GM12892 (cell line): ENCODE results near the gene NLGN3.
"Not testable (repeated sequence)": the region's sequence is repeated elsewhere in the genome, so short reads cannot be mapped to it uniquely, and the experiment has no call there.

Source experiments
- DNase-seq: peaks from one replicate; pipeline ENCODE4 v3.0.0; 2011; ENCODE audit not compliant: insufficient read length
- FAIRE-seq: peaks from 2 replicates; lab custom pipeline; 2011; peaks lifted over from hg19 to GRCh38; lab: Jason Lieb, UNC
- POLR2A ChIP-seq: IDR thresholded peaks from 2 replicates; pipeline ENCODE4 v1.6.1; 2011; ENCODE audit warnings: low read depth, low read length, control low read depth
- POLR2AphosphoS5 ChIP-seq: IDR thresholded peaks from 2 replicates; pipeline ENCODE4 v1.6.1; 2011; ENCODE audit warnings: low read depth, low read length, control low read depth
- TAF1 ChIP-seq: IDR thresholded peaks from 2 replicates; pipeline ENCODE4 v1.6.1; 2011; ENCODE audit warnings: low read depth, mild to moderate bottlenecking, control low read depth, low read length, borderline replicate concordance

The NLGN3 gene

GRCh38 chrX:71162981-71163380 lies 18.3 kb downstream of the NLGN3 start:
- FAIRE-seq (no peak), DNase-seq (no peak)
- no peak for TF ChIP-seq TAF1
- no peak for TF ChIP-seq POLR2AphosphoS5
- TF ChIP-seq POLR2A = no peak

GRCh38 chrX:71164071-71164470 lies 19.4 kb downstream of the NLGN3 start:
- DNase-seq (no peak), FAIRE-seq (no peak)
- TF ChIP-seq POLR2A (no peak), POLR2AphosphoS5 (no peak), TAF1 (no peak)

- no peak for DNase-seq
- no peak for FAIRE-seq
- TF ChIP-seq POLR2A (no peak), POLR2AphosphoS5 (no peak), TAF1 (no peak)
Observed at GRCh38 chrX:71166461-71166860, 21.8 kb downstream of the NLGN3 start.

DNA sequence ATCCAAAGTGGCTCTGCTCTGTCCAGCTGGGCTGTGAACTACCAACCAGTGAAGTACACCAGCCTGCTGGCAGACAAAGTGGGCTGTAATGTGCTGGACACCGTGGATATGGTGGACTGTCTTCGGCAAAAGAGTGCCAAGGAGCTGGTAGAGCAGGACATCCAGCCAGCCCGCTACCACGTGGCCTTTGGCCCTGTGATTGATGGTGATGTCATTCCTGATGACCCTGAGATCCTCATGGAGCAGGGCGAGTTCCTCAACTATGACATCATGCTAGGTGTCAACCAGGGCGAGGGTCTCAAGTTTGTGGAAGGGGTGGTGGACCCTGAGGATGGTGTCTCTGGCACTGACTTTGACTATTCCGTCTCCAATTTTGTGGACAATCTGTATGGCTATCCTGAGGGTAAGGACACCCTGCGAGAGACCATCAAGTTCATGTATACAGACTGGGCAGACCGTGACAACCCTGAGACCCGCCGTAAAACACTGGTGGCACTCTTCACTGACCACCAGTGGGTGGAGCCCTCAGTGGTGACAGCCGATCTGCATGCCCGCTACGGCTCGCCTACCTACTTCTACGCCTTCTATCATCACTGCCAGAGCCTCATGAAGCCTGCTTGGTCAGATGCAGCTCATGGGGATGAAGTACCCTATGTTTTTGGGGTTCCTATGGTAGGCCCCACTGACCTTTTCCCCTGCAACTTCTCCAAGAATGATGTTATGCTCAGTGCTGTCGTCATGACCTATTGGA lies 22.6 kb downstream of the NLGN3 start:
- TF ChIP-seq TAF1 = no peak
- TF ChIP-seq POLR2A = no peak
- TF ChIP-seq POLR2AphosphoS5 = no peak
- peak; percentile 53 for FAIRE-seq
- DNase-seq = no peak

DNA sequence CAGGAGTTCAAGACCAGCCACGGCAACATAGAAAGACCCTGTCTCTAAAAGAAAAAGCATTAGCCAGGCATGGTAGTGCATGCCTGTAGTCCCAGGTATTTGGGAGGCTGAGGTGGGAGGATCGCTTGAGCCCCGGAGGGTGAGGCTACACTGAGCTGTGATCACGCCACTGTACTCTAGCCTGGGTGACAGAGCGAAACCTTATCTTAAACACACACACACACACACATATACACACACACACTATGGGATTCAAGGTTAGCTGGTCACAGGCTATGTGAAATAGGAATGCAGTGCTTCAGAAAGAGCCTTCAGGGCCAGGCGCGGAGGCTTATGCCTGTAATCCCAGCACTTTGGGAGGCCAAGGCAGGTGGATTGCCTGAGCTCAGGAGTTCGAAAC lies 23.5 kb downstream of the NLGN3 start:
- no peak for TF ChIP-seq POLR2A
- TF ChIP-seq TAF1 = no peak
- no peak for TF ChIP-seq POLR2AphosphoS5
- FAIRE-seq (no peak), DNase-seq (no peak)

GRCh38 chrX:71169586-71169985 lies 24.9 kb downstream of the NLGN3 start:
- TF ChIP-seq POLR2A = no peak
- TF ChIP-seq TAF1 = no peak
- TF ChIP-seq POLR2AphosphoS5 = no peak
- FAIRE-seq = no peak
- no peak for DNase-seq

- no peak for FAIRE-seq
- no peak for DNase-seq
- TF ChIP-seq POLR2A (no peak), TAF1 (no peak), POLR2AphosphoS5 (no peak)
Observed at GRCh38 chrX:71170660-71171059, 26.0 kb downstream of the NLGN3 start.

DNA sequence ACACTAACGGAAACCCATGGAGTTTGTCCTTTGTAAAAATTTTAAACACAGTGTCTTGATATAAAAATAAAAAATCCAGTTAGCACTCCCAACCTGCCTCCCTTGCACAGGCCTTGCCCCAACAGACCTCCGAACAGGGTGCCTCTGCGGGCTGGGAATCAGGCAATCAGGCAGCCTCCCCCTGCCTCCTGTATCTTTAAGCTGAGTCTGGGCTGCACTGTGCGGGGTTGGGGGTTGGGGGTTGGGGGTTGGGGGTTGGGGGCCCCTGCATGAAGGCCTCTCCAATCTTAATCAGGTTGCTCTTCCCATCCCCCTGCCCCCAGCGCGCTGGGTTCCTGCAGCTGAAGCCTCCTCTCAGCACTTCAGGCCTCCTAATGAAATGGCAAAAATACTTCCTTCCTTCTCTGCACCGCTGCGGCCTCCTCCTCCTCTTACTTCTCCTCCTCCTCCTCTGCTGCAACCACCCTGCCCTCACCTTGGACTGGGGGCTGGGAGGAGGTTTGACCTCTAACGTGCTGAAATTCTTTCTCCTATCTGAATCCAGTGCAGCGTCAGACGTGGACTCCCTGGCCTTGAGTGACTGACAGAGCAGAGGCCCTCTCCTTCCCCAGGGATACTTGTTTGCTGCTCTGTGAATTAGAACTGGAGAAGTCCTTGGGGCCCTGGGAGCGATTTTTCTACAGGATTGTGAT lies 26.6 kb downstream of the NLGN3 start:
- TF ChIP-seq POLR2AphosphoS5 = no peak
- no peak for TF ChIP-seq TAF1
- TF ChIP-seq POLR2A = no peak
- DNase-seq (no peak), FAIRE-seq (no peak)

- TF ChIP-seq POLR2A (no peak), TAF1 (no peak), POLR2AphosphoS5 (no peak)
- DNase-seq (no peak), FAIRE-seq (no peak)
Observed at GRCh38 chrX:71173440-71173839, 28.8 kb downstream of the NLGN3 start.

GRCh38 chrX:71174795-71175194 lies 30.2 kb downstream of the NLGN3 start:
- DNase-seq = no peak
- no peak for FAIRE-seq
- TF ChIP-seq POLR2AphosphoS5 (no peak), POLR2A (no peak), TAF1 (no peak)

DNA sequence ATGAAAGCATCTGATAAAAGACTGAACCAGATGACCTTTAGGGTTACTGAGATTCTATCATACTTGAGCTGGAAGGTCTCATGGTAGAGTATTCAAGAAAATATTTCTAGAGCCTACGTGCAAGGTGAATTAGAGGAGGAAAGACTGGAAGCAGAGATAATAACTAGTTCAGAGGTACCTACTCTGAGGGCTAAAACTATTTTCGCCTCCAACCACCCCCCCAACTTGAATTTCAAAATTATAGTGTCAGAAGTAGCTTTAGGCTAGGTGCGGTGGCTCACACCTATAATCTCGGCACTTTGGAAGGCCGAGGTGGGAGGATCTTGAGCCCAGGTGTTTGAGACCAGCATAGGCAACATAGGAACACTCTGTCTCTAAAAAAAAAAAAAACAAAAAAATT lies 30.9 kb downstream of the NLGN3 start:
- DNase-seq (no peak), FAIRE-seq (no peak)
- TF ChIP-seq POLR2A = no peak
- TF ChIP-seq TAF1 = no peak

GRCh38 chrX:71177327-71177726 lies 32.7 kb downstream of the NLGN3 start:
- TF ChIP-seq TAF1 (no peak), POLR2AphosphoS5 (no peak), POLR2A (no peak)
- no peak for DNase-seq
- FAIRE-seq = no peak

DNA sequence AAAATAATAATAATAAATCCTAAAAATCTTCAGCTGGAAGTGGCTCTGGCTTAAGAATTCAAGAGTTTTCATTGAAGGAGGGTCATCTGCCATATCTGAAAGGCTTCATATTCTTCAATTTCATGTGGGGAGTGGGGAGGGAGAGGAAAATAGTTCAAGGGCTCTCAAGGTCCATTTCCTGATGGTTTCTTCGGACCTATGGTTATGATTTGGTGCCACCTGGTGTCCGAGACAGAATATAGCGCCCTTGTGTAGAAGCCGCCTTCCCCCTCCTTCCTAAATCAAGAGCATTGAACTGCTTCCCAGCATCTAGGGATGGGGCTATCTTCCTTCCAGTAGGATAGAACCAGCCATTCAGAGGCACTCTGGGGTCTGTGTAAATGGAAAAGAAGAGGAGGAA lies 34.3 kb downstream of the NLGN3 start:
- peak; percentile 96 for FAIRE-seq
- TF ChIP-seq POLR2A (no peak), POLR2AphosphoS5 (no peak), TAF1 (no peak)
- DNase-seq = no peak

- not testable (repeated sequence) for FAIRE-seq
Observed at GRCh38 chrX:71180579-71181265, 36.1 kb downstream of the NLGN3 start.

More at GRCh38 chrX:71180579-71181265, 36.1 kb downstream of the NLGN3 start:
- not testable (repeated sequence) for DNase-seq
